ENCODE data around the gene FSTL5.

GRCh38 chr4:161629694-161630441, 533.9 kb downstream of the FSTL5 start:
- TF ChIP-seq JUNB (IDR thresholded peaks at IDR 0.05; ENCODE audit: unreplicated experiment), result no peak
- no peak for TF ChIP-seq CTCF (conservative IDR thresholded peaks at IDR 0.05; ENCODE audit: low read depth in 2 of 2)
- TF ChIP-seq EZH2 (IDR thresholded peaks at IDR 0.05; ENCODE audit: low read depth, unreplicated experiment), result no peak
- TF ChIP-seq ETS1 (IDR thresholded peaks at IDR 0.05), result no peak
- no peak for TF ChIP-seq NANOG (IDR thresholded peaks at IDR 0.05; ENCODE audit: borderline replicate concordance)
- no peak for TF ChIP-seq REST (IDR thresholded peaks at IDR 0.05; ENCODE audit: unreplicated experiment)
